ENCODE data around the gene EMILIN2.
"Not testable (repeated sequence)": the region's sequence is repeated elsewhere in the genome, so short reads cannot be mapped to it uniquely, and the experiment has no call there.

Gene EMILIN2

DNA sequence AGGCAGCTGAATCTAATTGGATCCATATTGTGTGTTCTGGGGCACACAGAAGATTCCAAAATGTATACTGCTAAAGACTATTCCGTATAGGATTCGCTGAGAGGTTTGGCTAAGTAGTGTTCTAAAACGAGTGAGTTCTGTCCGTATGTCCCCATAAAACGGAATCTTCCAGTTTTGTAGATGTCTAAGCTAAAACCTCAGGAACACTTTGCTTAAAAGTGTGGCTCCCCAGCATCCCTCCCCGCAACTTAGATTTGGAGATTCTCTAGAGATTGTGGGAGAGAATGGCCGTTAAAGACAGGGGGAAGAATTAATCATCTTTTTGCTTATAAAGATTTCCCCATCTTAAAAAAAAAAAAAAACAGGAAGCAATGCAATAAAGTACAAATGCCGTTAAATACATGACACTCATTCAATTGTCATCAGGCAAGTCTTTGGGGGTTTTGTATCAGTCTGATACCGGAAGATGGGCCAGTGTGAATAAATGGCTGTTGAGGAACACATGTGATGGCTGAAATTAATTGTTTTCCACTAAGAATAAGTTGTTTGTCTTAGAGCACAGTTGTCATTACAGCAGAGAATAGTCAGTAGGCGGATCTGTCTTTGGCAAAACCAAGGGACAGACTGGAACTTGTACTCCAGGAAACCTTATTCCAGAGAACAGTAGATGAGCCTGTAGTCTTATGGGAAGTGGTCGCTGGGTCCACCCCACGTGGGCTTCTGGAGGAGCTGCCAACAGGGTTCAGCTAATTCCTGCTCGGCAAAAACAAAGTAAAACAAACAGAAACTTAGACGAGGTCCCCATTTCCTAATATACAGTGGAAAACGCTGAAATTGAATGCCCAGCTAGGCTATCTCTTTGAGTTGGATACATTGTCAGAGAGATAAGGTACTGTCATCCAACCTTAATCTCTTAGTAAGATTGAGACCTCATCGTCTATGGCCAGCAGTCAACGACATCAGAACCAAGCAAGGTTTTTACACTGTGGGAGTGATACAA, 1.7 kb downstream of the EMILIN2 start:
- Histone ChIP-seq H3K36me3 (replicated peaks in 1 of 2; ENCODE audit: control insufficient read depth in 2 of 2, insufficient read depth in 2 of 2, low read length in 2 of 2) (no peaks in the 10 kb centered on the region), H3K4me3 (ENCODE audit: low read length in 2 of 2) (peak overlapping the region in 1 of 2 donors; percentile 68), H3K79me1 (ENCODE audit: low read depth, low read length) (no peaks in the 10 kb centered on the region), H3K9me3 (replicated peaks in 1 of 2; ENCODE audit: control insufficient read depth in 2 of 2, insufficient read depth in 1 of 2, low read depth in 1 of 2, low read length in 2 of 2) (no peaks in the 10 kb centered on the region), H3K27ac (replicated peaks; ENCODE audit: low read length) (no peak overlapping the region), H3K14ac (ENCODE audit: low read length) (no peak overlapping the region), H2BK12ac (ENCODE audit: low read length) (no peak overlapping the region), H2BK15ac (ENCODE audit: low read length) (no peak overlapping the region), H2AFZ (ENCODE audit: low read length) (no peak overlapping the region), H3K4me1 (ENCODE audit: control insufficient read depth in 2 of 2, insufficient read depth in 1 of 2, low read depth in 1 of 2, low read length in 2 of 2) (peaks cover 4 to 7% of the 10 kb centered on the region in 2 donors), H3K9ac (ENCODE audit: low read depth, low read length, poor library complexity) (no peak overlapping the region), H3K18ac (ENCODE audit: low read length) (no peak overlapping the region), H2BK120ac (ENCODE audit: low read depth, low read length) (no peak overlapping the region), H3K4me2 (ENCODE audit: insufficient read depth, low read length, poor library complexity, severe bottlenecking) (peak overlapping the region; percentile 89), H4K8ac (ENCODE audit: low read depth, low read length) (no peak overlapping the region), H4K91ac (ENCODE audit: low read depth, low read length, poor library complexity) (no peak overlapping the region), H3K27me3 (ENCODE audit: control insufficient read depth in 3 of 3, insufficient read depth in 3 of 3, low read depth in 1 of 3, low read length in 3 of 3) (peaks cover 6 to 84% (median 33%) of the 10 kb centered on the region in 3 experiments), H2BK5ac (ENCODE audit: low read length) (no peak overlapping the region), H2AK5ac (ENCODE audit: low read depth, low read length) (no peak overlapping the region), H3K23ac (ENCODE audit: low read depth, low read length, poor library complexity) (no peak overlapping the region), H3K4ac (ENCODE audit: low read length) (no peak overlapping the region)
- WGBS, 2 donors (ENCODE audit: extremely low coverage in 2 of 2, insufficient read length in 2 of 2, insufficient replicate concordance in 1 of 2), result no CpG with 5 or more reads among the region's 17 CpGs
- no peak for DNase-seq (ENCODE audit: low spot score)

DNA sequence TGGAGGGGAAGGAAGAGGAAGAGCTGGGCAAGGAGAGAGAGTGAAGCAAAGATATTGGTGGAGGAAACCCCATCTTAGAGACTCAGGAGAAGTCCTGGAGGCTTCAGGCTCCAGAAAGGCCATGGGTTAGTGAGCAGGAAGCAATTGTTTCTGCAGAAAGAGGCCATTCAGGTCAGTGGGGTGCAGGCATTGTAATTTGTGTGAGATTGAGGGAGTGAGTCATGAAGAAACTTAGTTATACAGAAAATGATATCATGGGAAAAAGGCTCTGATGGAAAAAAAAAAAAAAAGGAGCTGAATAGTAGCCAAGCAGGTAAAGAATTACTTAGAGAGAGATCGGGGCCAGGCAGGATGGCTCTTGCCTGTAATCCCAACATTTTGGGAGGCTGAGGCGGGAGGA, 4.0 kb downstream of the EMILIN2 start:
- Histone ChIP-seq H3K4me1 (ENCODE audit: control insufficient read depth in 2 of 2, insufficient read depth in 1 of 2, low read depth in 1 of 2, low read length in 2 of 2) (peaks cover 4 to 8% of the 10 kb centered on the region in 2 donors), H3K9ac (ENCODE audit: low read depth, low read length, poor library complexity) (no peak overlapping the region), H2BK5ac (ENCODE audit: low read length) (no peak overlapping the region), H3K4me2 (ENCODE audit: insufficient read depth, low read length, poor library complexity, severe bottlenecking) (no peak overlapping the region), H3K79me1 (ENCODE audit: low read depth, low read length) (no peaks in the 10 kb centered on the region), H3K4me3 (ENCODE audit: low read length in 2 of 2) (no peak overlapping the region), H3K27me3 (ENCODE audit: control insufficient read depth in 3 of 3, insufficient read depth in 3 of 3, low read depth in 1 of 3, low read length in 3 of 3) (peaks cover 6 to 82% (median 32%) of the 10 kb centered on the region in 3 experiments), H3K4ac (ENCODE audit: low read length) (no peak overlapping the region), H4K8ac (ENCODE audit: low read depth, low read length) (no peak overlapping the region), H3K18ac (ENCODE audit: low read length) (no peak overlapping the region), H3K27ac (replicated peaks; ENCODE audit: low read length) (no peak overlapping the region), H3K14ac (ENCODE audit: low read length) (no peak overlapping the region), H3K9me3 (replicated peaks in 1 of 2; ENCODE audit: control insufficient read depth in 2 of 2, insufficient read depth in 1 of 2, low read depth in 1 of 2, low read length in 2 of 2) (no peaks in the 10 kb centered on the region), H2BK12ac (ENCODE audit: low read length) (no peak overlapping the region), H3K23ac (ENCODE audit: low read depth, low read length, poor library complexity) (no peak overlapping the region), H3K36me3 (replicated peaks in 1 of 2; ENCODE audit: control insufficient read depth in 2 of 2, insufficient read depth in 2 of 2, low read length in 2 of 2) (no peaks in the 10 kb centered on the region), H2AFZ (ENCODE audit: low read length) (no peak overlapping the region), H2BK120ac (ENCODE audit: low read depth, low read length) (no peak overlapping the region), H2BK15ac (ENCODE audit: low read length) (no peak overlapping the region), H4K91ac (ENCODE audit: low read depth, low read length, poor library complexity) (no peak overlapping the region), H2AK5ac (ENCODE audit: low read depth, low read length) (no peak overlapping the region)
- no CpG with 5 or more reads among the region's 2 CpGs for WGBS, 2 donors (ENCODE audit: extremely low coverage in 2 of 2, insufficient read length in 2 of 2, insufficient replicate concordance in 1 of 2)
- DNase-seq (ENCODE audit: low spot score), result no peak

DNA sequence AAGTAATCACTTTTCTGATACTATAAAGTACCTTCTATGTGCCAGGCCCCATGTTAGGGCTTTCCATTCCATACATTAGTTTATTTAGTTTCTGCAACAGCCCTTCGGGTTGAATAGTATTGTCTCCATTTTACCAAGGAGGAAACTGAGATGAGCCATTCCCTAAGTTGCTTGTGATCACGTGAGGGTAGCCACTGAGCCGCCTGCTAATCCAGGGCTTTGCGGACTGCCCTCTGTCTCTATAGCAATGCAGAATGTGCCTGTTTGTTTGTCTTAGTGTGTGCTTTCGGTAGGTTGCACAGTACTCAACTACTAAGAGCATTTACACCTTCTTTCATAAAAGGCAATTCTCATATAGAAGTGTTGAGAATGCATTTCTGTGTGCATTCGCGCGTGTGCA, 5.0 kb downstream of the EMILIN2 start:
- Histone ChIP-seq H3K27me3 (ENCODE audit: control insufficient read depth in 3 of 3, insufficient read depth in 3 of 3, low read depth in 1 of 3, low read length in 3 of 3) (peaks cover 6 to 81% (median 22%) of the 10 kb centered on the region in 3 experiments), H2BK12ac (ENCODE audit: low read length) (no peak overlapping the region), H3K4ac (ENCODE audit: low read length) (no peak overlapping the region), H4K91ac (ENCODE audit: low read depth, low read length, poor library complexity) (no peak overlapping the region), H3K4me2 (ENCODE audit: insufficient read depth, low read length, poor library complexity, severe bottlenecking) (no peak overlapping the region), H4K8ac (ENCODE audit: low read depth, low read length) (no peak overlapping the region), H2BK120ac (ENCODE audit: low read depth, low read length) (no peak overlapping the region), H2BK15ac (ENCODE audit: low read length) (no peak overlapping the region), H3K4me3 (ENCODE audit: low read length in 2 of 2) (no peak overlapping the region), H3K14ac (ENCODE audit: low read length) (no peak overlapping the region), H3K9me3 (replicated peaks in 1 of 2; ENCODE audit: control insufficient read depth in 2 of 2, insufficient read depth in 1 of 2, low read depth in 1 of 2, low read length in 2 of 2) (no peaks in the 10 kb centered on the region), H2BK5ac (ENCODE audit: low read length) (no peak overlapping the region), H3K9ac (ENCODE audit: low read depth, low read length, poor library complexity) (no peak overlapping the region), H3K23ac (ENCODE audit: low read depth, low read length, poor library complexity) (no peak overlapping the region), H3K4me1 (ENCODE audit: control insufficient read depth in 2 of 2, insufficient read depth in 1 of 2, low read depth in 1 of 2, low read length in 2 of 2) (peaks cover 4 to 6% of the 10 kb centered on the region in 2 donors), H3K18ac (ENCODE audit: low read length) (no peak overlapping the region), H3K36me3 (replicated peaks in 1 of 2; ENCODE audit: control insufficient read depth in 2 of 2, insufficient read depth in 2 of 2, low read length in 2 of 2) (no peaks in the 10 kb centered on the region), H2AFZ (ENCODE audit: low read length) (no peak overlapping the region), H2AK5ac (ENCODE audit: low read depth, low read length) (no peak overlapping the region), H3K79me1 (ENCODE audit: low read depth, low read length) (no peaks in the 10 kb centered on the region), H3K27ac (replicated peaks; ENCODE audit: low read length) (no peak overlapping the region)
- no CpG with 5 or more reads among the region's 8 CpGs for WGBS, 2 donors (ENCODE audit: extremely low coverage in 2 of 2, insufficient read length in 2 of 2, insufficient replicate concordance in 1 of 2)
- no peak for DNase-seq (ENCODE audit: low spot score)

DNA sequence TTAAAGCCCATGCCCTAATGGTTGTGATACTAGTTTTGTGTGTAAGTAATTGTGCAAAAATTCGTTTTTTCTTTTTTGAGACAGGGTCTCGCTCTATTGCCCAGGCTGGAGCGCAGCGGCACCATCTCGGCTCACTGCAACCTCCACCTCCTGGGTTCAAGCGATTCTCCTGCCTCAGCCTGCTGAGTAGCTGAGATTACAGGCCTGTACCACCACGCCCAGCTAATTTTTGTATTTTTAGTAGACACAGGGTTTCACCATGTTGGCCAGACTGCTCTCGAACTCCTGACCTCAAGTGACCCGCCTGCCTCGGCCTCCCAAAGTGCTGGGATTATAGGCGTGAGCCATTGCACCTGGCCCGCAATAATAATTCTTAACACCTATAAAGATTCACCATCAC, 5.7 kb downstream of the EMILIN2 start:
- not testable (repeated sequence) for H2BK5ac ChIP-seq (ENCODE audit: low read length); H3K9me3 ChIP-seq (replicated peaks in 1 of 2; ENCODE audit: control insufficient read depth in 2 of 2, insufficient read depth in 1 of 2, low read depth in 1 of 2, low read length in 2 of 2); H3K4me3 ChIP-seq (ENCODE audit: low read length in 2 of 2); H3K79me1 ChIP-seq (ENCODE audit: low read depth, low read length); H2AFZ ChIP-seq (ENCODE audit: low read length); H3K18ac ChIP-seq (ENCODE audit: low read length); H2BK15ac ChIP-seq (ENCODE audit: low read length); H2BK120ac ChIP-seq (ENCODE audit: low read depth, low read length); H4K8ac ChIP-seq (ENCODE audit: low read depth, low read length); H4K91ac ChIP-seq (ENCODE audit: low read depth, low read length, poor library complexity); H3K14ac ChIP-seq (ENCODE audit: low read length); H3K4ac ChIP-seq (ENCODE audit: low read length); H2BK12ac ChIP-seq (ENCODE audit: low read length); DNase-seq (ENCODE audit: low spot score); H3K36me3 ChIP-seq (replicated peaks in 1 of 2; ENCODE audit: control insufficient read depth in 2 of 2, insufficient read depth in 2 of 2, low read length in 2 of 2); H3K4me2 ChIP-seq (ENCODE audit: insufficient read depth, low read length, poor library complexity, severe bottlenecking); H3K23ac ChIP-seq (ENCODE audit: low read depth, low read length, poor library complexity); H3K4me1 ChIP-seq (ENCODE audit: control insufficient read depth in 2 of 2, insufficient read depth in 1 of 2, low read depth in 1 of 2, low read length in 2 of 2); H2AK5ac ChIP-seq (ENCODE audit: low read depth, low read length); H3K27ac ChIP-seq (replicated peaks; ENCODE audit: low read length); H3K9ac ChIP-seq (ENCODE audit: low read depth, low read length, poor library complexity)
- WGBS, 2 donors (ENCODE audit: extremely low coverage in 2 of 2, insufficient read length in 2 of 2, insufficient replicate concordance in 1 of 2), result no CpG with 5 or more reads among the region's 12 CpGs
- H3K27me3 ChIP-seq (ENCODE audit: control insufficient read depth in 3 of 3, insufficient read depth in 3 of 3, low read depth in 1 of 3, low read length in 3 of 3), result peaks cover 4 to 79% (median 15%) of the 10 kb centered on the region in 3 experiments

Data from neuronal stem cell (in vitro differentiated cells).